Measurements from ENCODE around the gene KDM4C. TPM values are rescaled to one million over a fixed set of nuclear protein-coding genes. Genes with fewer than 3 reads are reported as not detected.

The KDM4C gene
- polyA plus RNA-seq, 1 donor (not counting 4 experiments of a cell fraction or from before 2014, with no cell fraction given), result 17.2 TPM

GRCh38 chr9:7001571-7001970 is 243.8 kb downstream of the KDM4C start:
- H3K4me1 ChIP-seq (ENCODE audit: control insufficient read depth, extremely low read depth, insufficient read depth, low read length), result no peaks in the 10 kb centered on the region
- dilution Hi-C loops (cut with MboI; ENCODE audit: extremely low pct_ligation_motif_present, low sequenced_read_pairs), result no loop called here
- no peaks in the 10 kb centered on the region for H3K9me3 ChIP-seq (ENCODE audit: control insufficient read depth, low read depth, low read length)
- H3K4me3 ChIP-seq (ENCODE audit: control insufficient read depth in 2 of 3, extremely low read depth in 1 of 3, insufficient read depth in 2 of 3, low read depth in 1 of 3, low read length in 3 of 3), result no peak overlapping the region
- DNase-seq (ENCODE audit: low read depth, low spot score), result no peak
- no peaks in the 10 kb centered on the region for H3K79me2 ChIP-seq (ENCODE audit: control insufficient read depth, insufficient read depth, low read length)
- no peak overlapping the region for H2AFZ ChIP-seq (ENCODE audit: control insufficient read depth, low read length)
- no peaks in the 10 kb centered on the region for H4K20me1 ChIP-seq (ENCODE audit: control insufficient read depth, extremely low read depth, insufficient read depth, low read length)
- H3K36me3 ChIP-seq (ENCODE audit: control insufficient read depth in 2 of 2, extremely low read depth in 1 of 2, insufficient read depth in 2 of 2, low read length in 2 of 2), result no peaks in the 10 kb centered on the region
- H3K27me3 ChIP-seq (ENCODE audit: control insufficient read depth, extremely low read depth, insufficient read depth, low read length), result no peaks in the 10 kb centered on the region
- no peaks in the 10 kb centered on the region for H3K9me1 ChIP-seq (ENCODE audit: control insufficient read depth, extremely low read depth, insufficient read depth, low read length)
- H3K27ac ChIP-seq (ENCODE audit: control insufficient read depth, insufficient read depth, low read length), result no peak overlapping the region
- no peak for TF ChIP-seq EZH2 (IDR thresholded peaks at IDR 0.05; ENCODE audit: low read length)
- H3K9ac ChIP-seq (ENCODE audit: control insufficient read depth, extremely low read depth, insufficient read depth, low read length), result no peak overlapping the region
- H3K4me2 ChIP-seq (ENCODE audit: control insufficient read depth, extremely low read depth, insufficient read depth, low read depth, low read length), result no peak overlapping the region
- FAIRE-seq, result no peak

GRCh38 chr9:7003861-7004260 is 246.1 kb downstream of the KDM4C start:
- FAIRE-seq, result no peak
- no peak for DNase-seq (ENCODE audit: low read depth, low spot score)
- Histone ChIP-seq H3K27me3 (ENCODE audit: control insufficient read depth, extremely low read depth, insufficient read depth, low read length) (no peaks in the 10 kb centered on the region), H3K9me3 (ENCODE audit: control insufficient read depth, low read depth, low read length) (no peaks in the 10 kb centered on the region), H3K4me2 (ENCODE audit: control insufficient read depth, extremely low read depth, insufficient read depth, low read depth, low read length) (no peak overlapping the region), H3K79me2 (ENCODE audit: control insufficient read depth, insufficient read depth, low read length) (no peaks in the 10 kb centered on the region), H2AFZ (ENCODE audit: control insufficient read depth, low read length) (no peak overlapping the region), H3K36me3 (ENCODE audit: control insufficient read depth in 2 of 2, extremely low read depth in 1 of 2, insufficient read depth in 2 of 2, low read length in 2 of 2) (peaks cover 0 to 6% of the 10 kb centered on the region in 2 experiments), H3K27ac (ENCODE audit: control insufficient read depth, insufficient read depth, low read length) (no peak overlapping the region), H3K4me3 (ENCODE audit: control insufficient read depth in 2 of 3, extremely low read depth in 1 of 3, insufficient read depth in 2 of 3, low read depth in 1 of 3, low read length in 3 of 3) (no peak overlapping the region), H4K20me1 (ENCODE audit: control insufficient read depth, extremely low read depth, insufficient read depth, low read length) (no peaks in the 10 kb centered on the region), H3K4me1 (ENCODE audit: control insufficient read depth, extremely low read depth, insufficient read depth, low read length) (no peaks in the 10 kb centered on the region), H3K9me1 (ENCODE audit: control insufficient read depth, extremely low read depth, insufficient read depth, low read length) (no peaks in the 10 kb centered on the region), H3K9ac (ENCODE audit: control insufficient read depth, extremely low read depth, insufficient read depth, low read length) (no peak overlapping the region)
- dilution Hi-C loops (cut with MboI; ENCODE audit: extremely low pct_ligation_motif_present, low sequenced_read_pairs), result no loop called here
- TF ChIP-seq EZH2 (IDR thresholded peaks at IDR 0.05; ENCODE audit: low read length) (no peak), CTCF (optimal IDR thresholded peaks at IDR 0.05 in 1 of 3, IDR thresholded peaks at IDR 0.05 in 1 of 3, conservative IDR thresholded peaks at IDR 0.05 in 1 of 3; ENCODE audit: extremely low read depth in 1 of 3, insufficient read depth in 2 of 3, low read length in 3 of 3) (no peak)

- H3K36me3 ChIP-seq (ENCODE audit: control insufficient read depth in 2 of 2, extremely low read depth in 1 of 2, insufficient read depth in 2 of 2, low read length in 2 of 2), result peaks cover 0 to 7% of the 10 kb centered on the region in 2 experiments
- no peaks in the 10 kb centered on the region for H3K9me1 ChIP-seq (ENCODE audit: control insufficient read depth, extremely low read depth, insufficient read depth, low read length)
- no peaks in the 10 kb centered on the region for H4K20me1 ChIP-seq (ENCODE audit: control insufficient read depth, extremely low read depth, insufficient read depth, low read length)
- TF ChIP-seq CTCF (optimal IDR thresholded peaks at IDR 0.05 in 1 of 3, IDR thresholded peaks at IDR 0.05 in 1 of 3, conservative IDR thresholded peaks at IDR 0.05 in 1 of 3; ENCODE audit: extremely low read depth in 1 of 3, insufficient read depth in 2 of 3, low read length in 3 of 3), result no peak
- no peaks in the 10 kb centered on the region for H3K27me3 ChIP-seq (ENCODE audit: control insufficient read depth, extremely low read depth, insufficient read depth, low read length)
- H3K9ac ChIP-seq (ENCODE audit: control insufficient read depth, extremely low read depth, insufficient read depth, low read length), result no peak overlapping the region
- FAIRE-seq (no peak), DNase-seq (ENCODE audit: low read depth, low spot score) (no peak)
- H3K4me1 ChIP-seq (ENCODE audit: control insufficient read depth, extremely low read depth, insufficient read depth, low read length), result no peaks in the 10 kb centered on the region
- H3K4me2 ChIP-seq (ENCODE audit: control insufficient read depth, extremely low read depth, insufficient read depth, low read depth, low read length), result no peak overlapping the region
- dilution Hi-C loops (cut with MboI; ENCODE audit: extremely low pct_ligation_motif_present, low sequenced_read_pairs), result no loop called here
- no peak overlapping the region for H2AFZ ChIP-seq (ENCODE audit: control insufficient read depth, low read length)
- no peaks in the 10 kb centered on the region for H3K9me3 ChIP-seq (ENCODE audit: control insufficient read depth, low read depth, low read length)
- H3K79me2 ChIP-seq (ENCODE audit: control insufficient read depth, insufficient read depth, low read length), result no peaks in the 10 kb centered on the region
- no peak overlapping the region for H3K4me3 ChIP-seq (ENCODE audit: control insufficient read depth in 2 of 3, extremely low read depth in 1 of 3, insufficient read depth in 2 of 3, low read depth in 1 of 3, low read length in 3 of 3)
- no peak overlapping the region for H3K27ac ChIP-seq (ENCODE audit: control insufficient read depth, insufficient read depth, low read length)
Measured at GRCh38 chr9:7006417-7006816, 248.6 kb downstream of the KDM4C start.
